ENCODE measurements around the gene RICTOR. TPM values are rescaled to one million over a fixed set of nuclear protein-coding genes. Genes with fewer than 3 reads are reported as not detected.
"Not testable (repeated sequence)": the region's sequence is repeated elsewhere in the genome, so short reads cannot be mapped to it uniquely, and the experiment has no call there.

RICTOR gene
- polyA plus RNA-seq, 4 donors = 18.1 to 28.6 (median 25.6) TPM

DNA sequence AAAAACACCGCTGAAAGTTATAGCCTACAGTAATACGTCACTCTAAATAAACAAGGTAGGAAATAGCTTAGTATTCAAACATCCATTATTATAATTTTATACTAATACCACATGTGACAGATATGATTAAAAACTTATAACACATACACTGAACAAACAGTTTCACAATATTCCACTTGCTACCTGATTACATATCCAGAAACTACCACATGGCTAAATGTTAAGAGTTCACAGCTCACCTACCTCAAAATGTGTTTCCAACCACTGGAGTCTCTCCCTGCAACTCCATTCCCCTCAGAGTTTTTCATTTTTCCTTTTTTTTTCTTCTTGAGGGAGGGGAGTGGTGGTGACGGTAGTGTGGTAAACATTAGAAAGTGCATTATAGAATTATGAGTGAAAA, 12.1 kb downstream of the RICTOR start:
- no peak for DNase-seq (ENCODE audit: low read depth in 4 of 4, low spot score in 3 of 4)

DNA sequence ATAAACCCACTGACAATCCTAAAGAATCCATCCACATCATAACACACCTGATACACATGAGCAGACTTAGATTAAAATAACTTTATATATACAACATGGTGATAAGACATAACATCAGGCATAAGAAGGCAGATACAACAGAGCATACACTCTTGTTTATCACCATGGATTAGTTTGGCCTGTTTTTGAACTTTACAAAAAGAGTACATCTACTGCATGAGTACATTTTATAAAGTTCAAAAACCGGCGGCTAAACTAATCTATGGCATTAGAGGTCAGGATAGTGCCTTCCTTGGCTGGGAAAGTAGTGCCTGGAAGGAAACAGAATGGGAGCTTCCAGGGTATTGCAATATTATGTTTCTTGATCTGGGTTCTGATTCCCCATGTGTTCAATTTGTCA, 15.1 kb downstream of the RICTOR start:
- DNase-seq (ENCODE audit: low read depth in 4 of 4, low spot score in 3 of 4) = no peak

DNA sequence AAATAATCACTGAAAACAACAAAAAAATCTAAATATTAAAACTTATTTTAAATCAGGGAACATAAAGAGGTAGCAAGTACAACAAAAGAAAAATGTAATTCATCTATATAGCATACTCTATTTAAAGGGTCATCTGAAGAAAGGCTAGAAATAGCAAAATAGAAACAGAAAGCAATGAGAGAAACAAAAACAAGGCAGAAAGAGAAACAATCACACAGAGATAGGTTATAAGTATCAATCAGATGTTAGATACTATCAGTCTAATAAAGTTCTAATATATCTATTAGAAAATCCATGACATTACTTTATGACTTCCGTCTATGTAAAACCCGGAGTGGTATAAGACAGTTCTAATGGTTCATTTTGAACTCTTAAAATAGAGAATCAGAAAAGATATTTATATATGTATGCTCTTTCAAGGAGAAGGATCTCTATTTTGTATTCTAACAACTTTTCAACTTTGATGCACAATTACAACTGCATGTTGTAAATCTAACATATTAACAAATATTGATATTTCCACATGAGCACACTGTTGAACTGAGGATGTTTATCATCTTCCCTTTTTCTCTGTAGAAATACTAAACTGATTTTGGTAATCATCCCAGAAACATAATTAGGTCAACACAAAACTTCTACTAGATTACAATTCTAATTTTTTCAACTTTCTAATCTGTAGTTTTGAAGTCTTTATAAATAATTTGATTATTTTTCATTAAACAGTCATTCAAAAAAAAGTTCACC, 15.8 kb downstream of the RICTOR start:
- no peak for DNase-seq (ENCODE audit: low read depth in 4 of 4, low spot score in 3 of 4)

DNA sequence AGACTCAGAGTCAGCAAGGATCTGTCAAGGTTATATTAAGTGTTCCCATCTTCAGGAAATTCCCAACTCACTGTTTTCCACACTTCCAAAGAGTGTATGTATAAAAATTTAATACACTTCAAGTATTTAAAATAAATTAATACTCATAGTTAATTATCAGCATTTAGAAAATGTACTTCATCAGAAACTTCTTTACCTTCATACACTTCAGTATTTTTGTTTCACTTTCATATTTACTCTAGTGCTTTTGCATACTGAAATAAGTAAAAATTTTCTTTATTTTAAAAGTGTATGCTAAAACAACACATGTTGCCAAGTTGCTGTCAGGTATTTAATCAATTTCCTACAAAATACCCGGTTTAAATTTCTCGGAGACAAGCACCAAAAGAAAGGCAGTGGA, 16.5 kb downstream of the RICTOR start:
- DNase-seq (ENCODE audit: low read depth in 4 of 4, low spot score in 3 of 4) = no peak

DNA sequence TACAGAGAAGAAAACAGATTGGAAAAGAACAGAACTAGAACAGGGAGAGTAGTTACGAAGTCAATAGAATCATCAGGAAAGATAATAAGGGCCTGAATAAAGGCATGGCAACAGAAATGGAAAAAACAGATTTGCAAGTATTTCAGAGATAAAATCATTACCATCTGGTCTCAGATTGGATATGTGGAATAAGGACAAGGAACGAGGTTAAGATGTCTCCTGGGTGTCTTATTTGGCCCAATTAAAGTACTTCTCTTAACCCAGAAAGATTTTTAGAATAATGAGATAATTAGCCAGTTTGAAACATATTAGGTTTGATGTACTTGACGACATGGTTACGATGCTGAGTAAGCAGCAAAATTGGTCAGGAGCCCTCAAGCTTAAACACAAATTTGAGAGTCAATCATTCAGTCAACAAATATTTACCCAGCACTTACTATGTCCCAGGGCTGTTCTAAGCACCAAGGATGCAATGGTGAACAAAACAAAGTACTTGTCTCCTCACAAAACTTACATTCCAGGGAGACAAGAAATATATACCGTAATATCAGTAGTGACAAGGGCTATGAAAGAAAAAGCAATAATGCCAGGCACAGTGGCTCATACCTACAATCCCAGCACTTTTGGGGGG, 18.3 kb downstream of the RICTOR start:
- DNase-seq (ENCODE audit: low read depth in 4 of 4, low spot score in 3 of 4) = no peak

DNA sequence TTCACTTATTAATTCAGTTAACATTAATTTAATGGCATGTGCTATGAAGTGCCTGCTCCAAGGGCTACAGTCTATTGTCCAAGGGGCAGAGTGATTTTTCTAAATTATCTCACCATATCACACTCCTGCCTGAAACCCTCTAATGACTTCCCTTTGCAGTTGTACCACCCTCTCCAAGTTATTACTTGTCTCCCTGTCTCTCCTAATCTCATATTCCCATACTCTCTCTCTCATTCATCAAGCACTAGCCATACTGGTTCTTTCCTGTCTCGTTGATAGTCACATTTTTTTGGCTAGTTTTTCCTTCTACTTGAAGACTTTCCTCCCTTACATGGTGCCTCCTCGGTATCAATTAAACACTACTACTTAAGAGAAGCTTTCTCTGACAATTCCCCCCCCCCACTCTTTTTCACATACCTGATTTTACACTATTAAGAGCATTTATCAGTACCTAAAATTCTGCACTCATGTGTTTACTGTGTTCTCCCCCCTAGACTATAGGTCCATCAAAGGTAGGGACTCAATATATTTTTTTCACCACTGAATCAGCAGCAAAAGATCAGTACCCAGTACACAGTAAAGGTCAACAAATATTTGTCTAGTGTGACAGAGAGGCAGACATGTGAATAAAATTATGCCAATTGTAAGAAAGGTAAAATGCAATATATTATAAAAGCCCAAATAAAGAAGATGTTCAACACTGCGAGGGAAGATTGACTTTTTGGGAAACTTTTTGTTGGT, 19.0 kb downstream of the RICTOR start:
- no peak for DNase-seq (ENCODE audit: low read depth in 4 of 4, low spot score in 3 of 4)

DNA sequence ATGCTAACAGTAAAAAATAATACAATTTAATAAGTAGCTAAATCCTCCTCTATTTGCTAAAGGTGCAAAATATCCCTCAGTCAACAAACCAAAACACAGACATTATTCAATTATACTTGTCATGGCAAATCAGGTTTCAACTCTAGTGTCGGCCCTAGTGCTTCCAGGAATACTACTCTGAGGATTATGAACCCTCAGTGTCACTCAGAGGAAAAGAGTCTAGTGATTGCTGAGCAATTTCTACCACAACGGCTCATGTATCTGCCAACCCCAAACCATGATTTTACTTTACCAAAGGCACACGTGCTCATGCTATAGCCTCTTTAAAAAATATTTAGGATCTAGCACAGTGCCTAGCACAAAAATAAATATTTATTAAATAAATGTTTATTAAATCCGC, 21.0 kb downstream of the RICTOR start:
- no peak for DNase-seq (ENCODE audit: low read depth in 4 of 4, low spot score in 3 of 4)

DNA sequence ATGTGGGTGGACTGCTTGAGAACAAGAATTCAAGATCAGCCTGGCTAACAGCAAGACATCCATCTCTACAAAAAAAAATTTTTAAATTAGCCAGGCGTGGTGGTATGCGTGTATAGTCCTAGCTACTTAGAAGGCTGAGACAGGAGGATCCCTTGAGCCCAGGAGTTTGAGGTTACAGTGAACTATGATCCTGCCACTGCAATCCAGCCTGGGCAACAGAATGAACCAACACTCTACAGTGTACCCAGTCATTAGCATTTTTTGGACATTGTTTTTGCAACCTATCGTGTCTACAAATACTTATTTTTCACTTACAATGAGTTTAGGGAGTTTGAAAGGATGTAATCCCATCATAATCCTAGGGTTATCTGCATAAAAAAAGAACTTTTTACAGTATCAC, 22.1 kb downstream of the RICTOR start:
- DNase-seq (ENCODE audit: low read depth in 4 of 4, low spot score in 3 of 4) = no peak

DNA sequence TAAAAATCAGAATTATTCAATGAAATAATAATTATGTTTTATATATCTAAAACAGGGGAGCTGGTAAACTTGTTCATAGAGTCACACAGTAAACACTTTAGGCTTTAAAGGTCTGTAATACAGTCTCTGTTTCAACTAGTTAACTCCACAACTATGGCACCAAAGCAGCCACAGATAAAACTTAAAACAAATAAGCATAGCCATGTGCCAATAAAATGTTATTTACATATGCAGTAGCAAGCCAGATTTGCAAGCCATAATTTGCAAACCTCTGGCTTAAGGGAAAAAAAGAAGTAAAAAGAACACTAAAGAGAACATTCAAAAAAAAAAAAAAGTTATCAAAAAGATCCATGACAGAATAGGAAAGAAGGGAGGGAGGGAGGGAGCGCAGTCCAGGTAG, 24.9 kb downstream of the RICTOR start:
- DNase-seq (ENCODE audit: low read depth in 4 of 4, low spot score in 3 of 4) = no peak

DNA sequence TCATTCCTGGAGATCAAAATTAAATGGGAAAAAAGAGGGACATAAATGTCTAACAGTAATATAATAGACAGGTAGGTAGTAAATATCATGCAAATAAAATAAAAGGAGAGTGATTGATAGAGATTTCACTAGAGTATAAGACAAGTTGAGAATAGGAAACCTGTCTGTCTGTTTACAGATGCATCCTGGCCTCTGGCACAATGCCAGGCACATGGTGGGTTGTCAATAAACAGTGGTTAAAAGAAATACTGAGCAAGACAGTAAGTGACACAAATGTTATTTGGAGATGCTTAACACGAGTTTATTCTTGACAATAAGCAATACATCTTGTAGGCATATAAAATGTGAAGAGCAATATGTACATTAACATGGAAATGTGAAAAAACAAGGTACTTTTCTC, 33.3 kb downstream of the RICTOR start:
- DNase-seq (ENCODE audit: low read depth in 4 of 4, low spot score in 3 of 4) = no peak

DNA sequence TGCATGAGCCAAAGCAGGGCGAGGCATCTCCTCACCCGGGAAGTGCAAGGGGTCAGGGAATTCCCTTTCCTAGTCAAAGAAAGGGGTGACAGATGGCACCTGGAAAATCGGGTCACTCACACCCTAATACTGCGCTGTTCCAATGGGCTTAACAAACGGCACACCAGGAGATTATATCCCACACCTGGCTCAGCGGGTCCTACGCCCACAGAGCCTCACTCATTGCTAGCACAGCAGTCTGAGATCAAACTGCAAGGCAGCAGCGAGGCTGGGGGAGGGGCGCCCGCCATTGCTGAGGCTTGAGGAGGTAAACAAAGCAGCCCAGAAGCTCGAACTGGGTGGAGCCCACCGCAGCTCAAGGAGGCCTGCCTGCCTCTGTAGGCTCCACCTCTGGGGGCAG, 39.7 kb downstream of the RICTOR start:
- not testable (repeated sequence) for DNase-seq (ENCODE audit: low read depth in 4 of 4, low spot score in 3 of 4)

DNA sequence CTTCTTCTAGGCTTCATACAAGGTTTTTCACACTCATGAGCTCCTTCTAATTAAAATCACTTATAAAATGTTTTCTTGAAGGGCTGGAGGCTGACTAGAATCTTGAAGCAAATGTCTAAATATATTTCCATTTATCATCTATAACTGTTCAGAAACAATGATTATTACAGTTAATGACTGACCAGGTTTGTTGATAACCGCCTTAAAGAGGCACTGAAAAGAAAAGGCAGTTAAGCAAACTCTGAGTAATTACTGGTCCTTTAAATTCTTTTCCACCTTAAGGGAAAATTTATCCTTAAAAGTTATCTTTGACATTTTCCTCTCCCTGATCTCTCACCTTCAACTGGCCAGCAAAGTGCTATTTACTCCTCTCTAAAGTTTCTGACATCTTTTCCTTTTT, 43.2 kb downstream of the RICTOR start:
- DNase-seq (ENCODE audit: low read depth in 4 of 4, low spot score in 3 of 4) = no peak

DNA sequence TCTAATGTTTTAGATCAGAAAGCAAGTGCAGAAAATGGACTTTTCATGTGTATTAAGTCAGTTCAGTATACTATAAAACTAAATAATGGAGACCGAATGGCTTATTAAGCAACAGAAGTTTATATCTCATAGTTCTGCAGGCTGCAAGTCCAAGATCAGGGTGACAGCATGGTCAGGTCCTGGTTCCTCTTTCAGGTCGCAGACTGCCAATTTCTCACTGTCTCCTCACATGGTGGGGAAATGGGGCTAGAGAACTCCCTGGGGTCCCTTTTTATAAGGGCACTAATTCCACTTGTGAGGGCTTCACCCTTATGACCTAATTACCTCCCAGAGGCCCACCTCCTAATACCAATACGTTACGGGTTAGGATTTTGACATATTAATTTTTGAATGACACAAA, 48.7 kb downstream of the RICTOR start:
- DNase-seq (ENCODE audit: low read depth in 4 of 4, low spot score in 3 of 4) = no peak

DNA sequence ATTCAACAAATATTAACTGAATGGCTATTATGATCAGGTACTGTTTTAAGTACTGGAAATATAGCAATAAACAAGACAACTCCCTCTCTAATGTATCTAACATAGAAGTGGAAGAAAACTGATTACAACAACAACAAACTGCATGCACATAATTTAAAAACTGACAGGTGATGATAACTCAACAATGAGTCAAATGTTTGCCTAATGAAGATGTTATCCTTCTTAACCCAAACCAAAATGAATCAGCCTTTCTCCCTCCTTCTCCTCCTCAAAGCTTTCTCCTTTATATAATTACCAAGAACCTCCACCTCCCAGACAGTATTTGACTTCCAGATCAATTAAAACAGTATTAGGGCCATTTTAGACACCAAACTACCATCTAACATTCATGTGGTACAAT, 49.3 kb downstream of the RICTOR start:
- DNase-seq (ENCODE audit: low read depth in 4 of 4, low spot score in 3 of 4) = no peak

DNA sequence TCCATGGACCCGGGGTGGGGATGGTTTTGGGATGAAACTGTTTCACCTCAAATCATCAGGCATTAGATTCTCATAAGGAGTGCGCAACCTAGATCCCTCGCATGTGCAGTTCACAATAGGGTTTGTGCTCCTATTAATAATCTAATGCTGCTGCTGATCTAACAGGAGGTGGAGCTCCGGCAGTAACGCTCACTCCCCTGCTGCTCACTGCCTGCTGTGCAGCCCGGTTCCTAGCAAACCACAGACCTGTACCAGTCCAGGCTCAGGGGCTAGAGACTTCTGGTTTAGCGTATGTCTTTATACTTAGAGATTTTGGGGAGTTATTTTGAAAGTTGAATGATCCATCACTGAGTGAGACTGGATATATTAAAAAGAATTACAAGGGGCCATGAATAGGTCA, 50.2 kb downstream of the RICTOR start:
- DNase-seq (ENCODE audit: low read depth in 4 of 4, low spot score in 3 of 4) = no peak

DNA sequence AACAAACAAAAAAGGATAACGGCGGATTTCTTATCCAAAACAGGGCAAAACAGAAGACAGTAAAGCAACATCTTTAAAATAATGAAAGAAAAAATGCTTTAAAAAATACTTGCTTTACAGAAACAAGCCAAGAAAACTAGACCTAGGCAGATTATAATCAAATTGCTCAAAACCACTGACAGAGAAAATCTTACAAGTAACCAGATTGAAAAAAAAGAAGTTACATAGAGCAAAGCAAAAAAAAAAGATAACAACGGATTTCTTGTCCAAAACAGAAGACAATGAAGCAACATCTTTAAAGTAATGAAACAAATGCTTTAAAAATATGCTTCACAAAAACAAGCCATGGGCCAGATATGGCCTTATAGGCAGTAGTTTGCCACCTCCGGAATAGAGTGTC, 51.1 kb downstream of the RICTOR start:
- DNase-seq (ENCODE audit: low read depth in 4 of 4, low spot score in 3 of 4) = no peak

DNA sequence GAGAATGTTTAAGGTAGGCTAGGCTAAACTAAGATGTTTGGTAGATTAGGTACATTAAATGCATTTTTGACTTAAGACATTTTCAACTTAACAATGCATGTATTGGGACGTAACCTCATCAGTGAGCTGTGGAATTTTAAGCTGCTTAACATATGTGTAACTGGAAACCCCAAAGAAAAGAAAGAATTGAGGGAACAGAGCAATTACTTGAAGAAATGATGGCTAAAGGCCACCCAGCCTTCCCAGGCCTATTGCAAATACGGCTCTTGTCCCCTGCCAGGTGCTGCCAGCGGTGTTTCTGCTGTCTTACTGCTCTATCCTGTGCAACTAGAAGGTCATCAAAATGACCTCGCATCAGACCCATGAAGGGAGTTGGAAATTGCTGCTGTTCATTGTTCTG, 52.0 kb downstream of the RICTOR start:
- no peak for DNase-seq (ENCODE audit: low read depth in 4 of 4, low spot score in 3 of 4)

DNA sequence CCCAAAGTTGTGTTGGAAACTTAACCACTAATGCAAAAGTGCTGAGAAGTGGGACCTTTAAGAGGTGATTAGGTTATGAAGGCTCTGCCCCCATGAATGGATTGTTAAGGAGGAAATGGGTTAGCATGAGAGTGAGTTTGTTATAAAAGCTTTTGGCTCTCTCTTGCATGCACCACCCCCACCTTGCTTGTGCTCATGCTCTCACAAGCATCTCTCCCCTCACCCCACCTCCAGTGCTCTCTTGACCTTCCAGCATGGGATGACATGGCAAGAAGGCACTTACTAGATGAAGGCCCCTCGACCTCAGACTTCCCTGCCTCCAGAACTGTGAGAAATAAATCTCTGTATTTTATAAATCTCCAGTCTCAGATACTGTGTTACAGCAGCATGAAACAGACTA, 52.8 kb downstream of the RICTOR start:
- DNase-seq (ENCODE audit: low read depth in 4 of 4, low spot score in 3 of 4) = no peak

DNA sequence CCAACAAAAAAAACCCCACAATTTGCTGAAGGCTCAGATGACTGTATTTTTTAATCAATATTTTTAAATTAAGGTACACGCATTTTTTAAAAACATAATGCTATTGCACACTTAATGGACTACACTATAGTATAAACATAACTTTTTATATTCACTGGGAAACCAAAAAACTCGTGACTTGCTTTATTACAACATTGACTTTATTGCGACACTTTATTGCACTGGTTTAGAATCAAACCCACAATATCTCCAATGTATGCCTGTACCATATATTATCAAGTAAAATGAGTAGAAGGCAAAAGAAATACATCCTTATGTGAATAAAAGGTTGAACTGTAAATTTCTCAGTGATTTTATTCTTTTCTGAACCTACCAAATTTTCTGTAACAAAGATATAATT, 53.7 kb downstream of the RICTOR start:
- DNase-seq (ENCODE audit: low read depth in 4 of 4, low spot score in 3 of 4) = no peak

DNA sequence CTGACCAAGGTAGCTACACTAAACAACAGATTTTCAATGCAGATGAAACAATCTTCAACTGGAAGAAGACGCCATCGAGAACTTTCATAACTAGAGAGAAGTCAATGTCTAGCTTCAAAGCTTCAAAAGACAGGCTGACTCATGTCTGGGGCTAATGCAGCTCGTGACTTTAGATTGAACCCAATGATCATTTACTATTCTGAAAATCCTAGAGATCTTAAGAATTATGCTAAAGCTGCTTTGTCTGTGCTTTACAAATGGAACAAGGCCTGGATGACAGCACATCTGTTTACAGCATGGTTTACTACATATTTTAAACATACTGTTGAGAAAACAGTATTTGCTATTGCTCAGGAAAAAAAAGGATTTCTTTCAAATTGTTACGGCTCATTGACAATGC, 54.9 kb downstream of the RICTOR start:
- no peak for DNase-seq (ENCODE audit: low read depth in 4 of 4, low spot score in 3 of 4)

DNA sequence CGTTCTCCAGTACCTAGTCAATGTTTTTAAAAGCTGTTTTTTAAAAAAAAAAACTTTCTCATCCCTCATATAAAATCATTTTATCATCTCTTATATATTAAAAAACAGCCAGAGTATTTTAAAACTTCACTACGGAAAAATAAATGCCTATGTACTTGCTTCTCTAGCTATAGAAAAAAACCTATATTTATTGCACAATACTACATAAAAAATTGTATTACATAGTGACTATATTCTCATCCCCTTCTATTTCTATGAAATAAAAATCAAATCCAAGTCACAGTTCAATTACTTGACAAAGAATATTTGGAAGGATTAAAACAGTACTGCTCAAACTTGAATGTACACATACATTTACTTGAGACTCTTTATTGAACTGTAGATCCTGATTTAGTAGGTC, 56.7 kb downstream of the RICTOR start:
- no peak for DNase-seq (ENCODE audit: low read depth in 4 of 4, low spot score in 3 of 4)
